IPS-15b (cell line): ENCODE measurements around the gene PIGZ.

Experiments used
- H3K27me3 ChIP-seq: one replicate; pipeline ENCODE4 v1.6.1; 2013; ENCODE audit warnings: low read length; ENCODE audit not compliant: control insufficient read depth, insufficient read depth
- H3K36me3 ChIP-seq: one replicate; pipeline ENCODE4 v1.6.1; 2013; ENCODE audit warnings: low read length; ENCODE audit not compliant: control insufficient read depth, insufficient read depth
- H3K4me1 ChIP-seq: one replicate; pipeline ENCODE4 v1.6.1; 2013; ENCODE audit warnings: mild to moderate bottlenecking, low read length; ENCODE audit not compliant: control insufficient read depth, insufficient read depth
- H3K4me3 ChIP-seq: one replicate; pipeline ENCODE4 v1.5.1; 2013; ENCODE audit warnings: low read depth, low read length
- H3K9ac ChIP-seq: one replicate; pipeline ENCODE4 v1.6.1; 2013; ENCODE audit warnings: low read depth, mild to moderate bottlenecking, low read length
- H3K9me3 ChIP-seq: one replicate; pipeline ENCODE4 v1.6.1; 2013; ENCODE audit warnings: mild to moderate bottlenecking, low read length; ENCODE audit not compliant: control insufficient read depth, insufficient read depth

The PIGZ gene

DNA sequence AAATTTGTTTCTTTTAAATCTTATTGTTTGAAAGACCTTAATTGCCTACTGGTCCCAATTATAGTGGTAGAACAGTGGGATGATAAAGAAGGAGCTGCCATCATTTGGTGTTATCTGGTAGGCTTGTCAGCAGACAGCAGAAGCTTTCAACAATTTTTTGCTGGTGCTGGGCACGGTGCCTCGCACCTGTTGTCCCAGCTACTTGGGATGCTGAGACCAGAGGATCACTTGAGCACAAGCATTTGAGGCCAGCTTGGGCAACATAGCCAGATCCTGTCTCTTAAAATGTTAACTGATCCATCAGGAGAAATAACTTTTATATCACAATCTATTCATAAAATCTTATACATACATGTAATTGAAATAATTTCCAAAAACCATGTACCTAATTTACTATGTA, 64.9 kb downstream of the PIGZ start:
- H3K9me3 ChIP-seq: no peaks in the 10 kb centered on the region
- H3K9ac ChIP-seq: no peak overlapping the region
- H3K4me1 ChIP-seq: no peaks in the 10 kb centered on the region
- peaks cover 14% of the 10 kb centered on the region for H3K36me3 ChIP-seq
- H3K27me3 ChIP-seq: no peaks in the 10 kb centered on the region
- no peak overlapping the region for H3K4me3 ChIP-seq

DNA sequence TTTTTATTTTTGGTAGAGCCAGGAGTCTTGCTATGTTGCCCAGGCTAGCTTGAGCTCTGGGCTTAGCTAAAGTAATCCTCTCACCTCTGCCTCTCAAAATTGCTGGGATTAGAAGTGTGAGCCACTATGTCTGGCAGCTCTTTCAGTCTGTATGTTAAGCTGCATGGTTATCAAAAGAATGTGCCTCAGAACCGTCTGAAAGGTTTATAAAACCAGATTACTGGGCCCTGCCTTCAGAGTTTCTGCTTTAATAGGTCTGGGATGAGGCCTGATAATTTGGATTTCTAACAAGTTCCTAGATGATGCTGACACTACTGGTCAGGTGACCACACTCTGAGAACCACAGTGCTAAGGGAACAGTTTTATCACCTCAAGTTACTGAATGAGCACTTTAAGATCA, 66.3 kb downstream of the PIGZ start:
- Histone ChIP-seq H3K36me3 (peaks cover 11% of the 10 kb centered on the region), H3K9me3 (no peaks in the 10 kb centered on the region), H3K27me3 (no peaks in the 10 kb centered on the region), H3K4me1 (no peaks in the 10 kb centered on the region), H3K9ac (no peak overlapping the region), H3K4me3 (no peak overlapping the region)

DNA sequence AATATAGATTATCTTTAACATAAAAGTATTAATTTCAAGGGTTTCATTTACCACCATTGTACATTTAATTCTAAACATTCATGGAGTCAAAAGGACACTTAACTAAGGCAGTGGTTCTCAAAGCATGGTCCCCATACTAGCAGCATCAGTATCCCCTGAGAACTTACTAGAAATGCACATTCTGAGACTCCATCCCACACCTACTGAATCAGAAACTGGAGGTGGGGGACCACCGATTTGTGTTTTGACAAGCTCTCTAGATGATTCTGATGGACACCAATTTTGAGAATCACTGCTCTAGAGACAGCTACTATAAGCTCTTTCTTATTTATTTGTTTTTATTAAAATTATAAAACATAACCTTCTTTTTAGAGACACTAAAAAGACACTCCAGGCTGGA, 66.9 kb downstream of the PIGZ start:
- no peaks in the 10 kb centered on the region for H3K27me3 ChIP-seq
- no peaks in the 10 kb centered on the region for H3K9me3 ChIP-seq
- no peaks in the 10 kb centered on the region for H3K4me1 ChIP-seq
- H3K36me3 ChIP-seq: peaks cover 11% of the 10 kb centered on the region
- no peak overlapping the region for H3K9ac ChIP-seq
- H3K4me3 ChIP-seq: no peak overlapping the region
